Endothelial cell of coronary artery (primary cell): ENCODE data around the gene ZBTB16. TPM values are rescaled to one million over a fixed set of nuclear protein-coding genes. Genes with fewer than 3 reads are reported as not detected.

Experiments used
- total RNA-seq: library from RNA; depleted of rRNA; stranded (reverse); fragments of >200 nt; gene quantifications from 2 replicates; pipeline ENCODE4 v1.2.3, GENCODE V29; 2014

Gene ZBTB16, protein sequence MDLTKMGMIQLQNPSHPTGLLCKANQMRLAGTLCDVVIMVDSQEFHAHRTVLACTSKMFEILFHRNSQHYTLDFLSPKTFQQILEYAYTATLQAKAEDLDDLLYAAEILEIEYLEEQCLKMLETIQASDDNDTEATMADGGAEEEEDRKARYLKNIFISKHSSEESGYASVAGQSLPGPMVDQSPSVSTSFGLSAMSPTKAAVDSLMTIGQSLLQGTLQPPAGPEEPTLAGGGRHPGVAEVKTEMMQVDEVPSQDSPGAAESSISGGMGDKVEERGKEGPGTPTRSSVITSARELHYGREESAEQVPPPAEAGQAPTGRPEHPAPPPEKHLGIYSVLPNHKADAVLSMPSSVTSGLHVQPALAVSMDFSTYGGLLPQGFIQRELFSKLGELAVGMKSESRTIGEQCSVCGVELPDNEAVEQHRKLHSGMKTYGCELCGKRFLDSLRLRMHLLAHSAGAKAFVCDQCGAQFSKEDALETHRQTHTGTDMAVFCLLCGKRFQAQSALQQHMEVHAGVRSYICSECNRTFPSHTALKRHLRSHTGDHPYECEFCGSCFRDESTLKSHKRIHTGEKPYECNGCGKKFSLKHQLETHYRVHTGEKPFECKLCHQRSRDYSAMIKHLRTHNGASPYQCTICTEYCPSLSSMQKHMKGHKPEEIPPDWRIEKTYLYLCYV
- 8.4 and 28.0 TPM in 2 replicates for total RNA-seq

DNA sequence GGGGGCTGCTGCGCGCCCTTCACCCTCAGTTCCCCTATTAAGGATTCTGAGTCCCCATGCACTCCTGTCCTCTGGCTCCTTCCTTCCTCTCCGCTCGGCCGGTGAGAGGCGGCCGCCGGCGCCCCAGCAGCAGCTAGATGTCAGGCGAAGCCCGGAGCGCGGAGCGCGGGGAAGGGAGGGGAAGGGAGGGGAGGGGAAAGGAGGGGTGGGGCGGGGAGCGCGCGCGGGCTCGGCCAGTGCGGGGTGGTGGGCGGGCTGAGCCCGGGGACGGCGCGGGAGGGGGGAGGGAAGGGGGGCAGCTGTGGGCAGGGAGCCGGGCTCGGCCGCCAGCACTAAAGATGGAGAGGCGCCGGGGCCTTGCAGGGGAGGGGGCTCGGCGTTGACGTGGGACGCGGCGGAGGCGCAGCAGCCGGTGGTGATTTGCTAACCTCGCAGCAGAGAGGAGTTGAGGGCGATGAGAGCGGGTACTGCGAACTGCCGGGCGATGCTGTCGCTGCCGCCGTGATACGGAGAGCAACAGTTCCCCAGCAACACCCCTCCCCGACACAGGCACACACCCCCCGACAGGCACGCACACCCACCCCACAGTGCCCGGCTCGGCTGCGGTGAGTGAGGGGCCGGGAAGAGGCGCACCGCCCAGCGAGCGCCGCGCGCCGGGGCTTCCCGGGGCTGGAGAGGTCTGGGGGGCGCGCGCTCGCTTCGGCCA, at the start of gene ZBTB16:
TSS of gene ZBTB16 (plus strand) at position 434 of the 706 bp plus-strand sequence. CDS start 3,590 bp downstream, outside the sequence.

DNA sequence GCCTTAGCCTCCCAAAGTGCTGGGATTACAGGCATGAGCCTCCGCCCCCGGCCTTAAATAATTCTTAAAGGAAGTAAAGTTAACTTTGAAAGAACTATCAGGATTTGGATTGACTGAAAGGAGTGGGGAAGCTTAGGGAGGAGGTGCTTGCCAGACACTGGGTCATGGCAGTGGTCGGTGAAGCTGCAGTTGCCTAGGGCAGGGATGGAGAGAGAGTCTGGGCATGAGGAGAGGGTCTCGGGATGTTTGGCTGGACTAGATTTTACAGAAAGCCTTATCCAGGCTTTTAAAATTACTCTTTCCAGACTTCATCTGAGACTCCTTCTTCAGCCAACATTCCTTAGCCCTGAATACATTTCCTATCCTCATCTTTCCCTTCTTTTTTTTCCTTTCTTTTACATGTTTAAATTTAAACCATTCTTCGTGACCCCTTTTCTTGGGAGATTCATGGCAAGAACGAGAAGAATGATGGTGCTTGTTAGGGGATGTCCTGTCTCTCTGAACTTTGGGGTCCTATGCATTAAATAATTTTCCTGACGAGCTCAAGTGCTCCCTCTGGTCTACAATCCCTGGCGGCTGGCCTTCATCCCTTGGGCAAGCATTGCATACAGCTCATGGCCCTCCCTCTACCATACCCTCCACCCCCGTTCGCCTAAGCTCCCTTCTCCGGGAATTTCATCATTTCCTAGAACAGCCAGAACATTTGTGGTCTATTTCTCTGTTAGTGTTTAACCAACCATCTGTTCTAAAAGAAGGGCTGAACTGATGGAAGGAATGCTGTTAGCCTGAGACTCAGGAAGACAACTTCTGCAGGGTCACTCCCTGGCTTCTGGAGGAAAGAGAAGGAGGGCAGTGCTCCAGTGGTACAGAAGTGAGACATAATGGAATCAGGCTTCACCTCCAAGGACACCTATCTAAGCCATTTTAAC, 236.4 kb downstream of the ZBTB16 start, which contains the start of gene NNMT:
TSS of gene NNMT (plus strand) at position 724 of the 929 bp plus-strand sequence. CDS start at position 882, 158 bp downstream.

Other genes with a start within 250 kb of the ZBTB16 start
- gene USP28, start 184.1 kb upstream of the ZBTB16 start, total RNA-seq = 29.6 and 31.6 TPM in 2 replicates
- gene HTR3B, start 154.9 kb upstream of the ZBTB16 start, total RNA-seq = not detected in 2 replicates
- not detected in 2 replicates for gene HTR3A, start 84.6 kb upstream of the ZBTB16 start, total RNA-seq
- 231 and 378 TPM in 2 replicates for gene NNMT, start 236.7 kb downstream of the ZBTB16 start, total RNA-seq